CD14-positive monocyte (primary cell): ENCODE data around the gene BLM. TPM values are rescaled to one million over a fixed set of nuclear protein-coding genes. Genes with fewer than 3 reads are reported as not detected.
A peak's percentile ranks its signal among the peaks of the same experiment; 100 is the strongest.

Experiments used
- DNase-seq, 3 donors: peaks; one replicate each; pipeline ENCODE4 v3.0.0-alpha.2; 2011 to 2022
- H2AFZ ChIP-seq: 2 replicates; pipeline ENCODE4 v1.6.0; 2012; ENCODE audit warnings: mild to moderate bottlenecking, low read depth, low read length, inconsistent platforms; ENCODE audit not compliant: insufficient read depth, poor library complexity, severe bottlenecking
- H3K27ac ChIP-seq, 2 donors: 1 replicate in 1 of 2; 2 replicates in 1 of 2; pipeline ENCODE4 v1.5.1; 2012 to 2013; ENCODE audit warnings: low read length in 2 of 2, control low read depth in 1 of 2, inconsistent platforms in 1 of 2, low read depth in 1 of 2, mild to moderate bottlenecking in 1 of 2
- H3K27me3 ChIP-seq, 2 donors: one replicate each; pipeline versions ENCODE4 v1.6.0 to v1.6.1; 2011 to 2013; ENCODE audit warnings: low read length in 2 of 2; ENCODE audit not compliant: control insufficient read depth in 2 of 2, insufficient read depth in 2 of 2
- H3K36me3 ChIP-seq, 2 donors: replicated peaks in 1 of 2; 1 replicate in 1 of 2; 2 replicates in 1 of 2; pipeline versions ENCODE4 v1.5.1 to v1.6.1; 2012 to 2013; ENCODE audit warnings: low read length in 2 of 2, control low read depth in 1 of 2, inconsistent platforms in 1 of 2, mild to moderate bottlenecking in 1 of 2; ENCODE audit not compliant: insufficient read depth in 2 of 2, control insufficient read depth in 1 of 2
- H3K4me1 ChIP-seq, 2 donors: 1 replicate in 1 of 2; 2 replicates in 1 of 2; pipeline versions ENCODE4 v1.5.1 to v1.6.1; 2012 to 2013; ENCODE audit warnings: low read length in 2 of 2, control low read depth in 1 of 2, inconsistent platforms in 1 of 2, mild to moderate bottlenecking in 1 of 2, moderate library complexity in 1 of 2; ENCODE audit not compliant: insufficient read depth in 2 of 2, control insufficient read depth in 1 of 2
- H3K4me2 ChIP-seq: replicated peaks from 2 replicates; pipeline ENCODE3; 2012; ENCODE audit warnings: low read length, moderate library complexity, mild to moderate bottlenecking; ENCODE audit not compliant: poor library complexity, severe bottlenecking; ENCODE audit errors: extremely low read depth
- H3K4me3 ChIP-seq, 3 experiments: fragments of 200-600 bp in 1 of 3; sonication (generic) in 1 of 3; replicated peaks in 1 of 3; 1 replicate in 2 of 3; 2 replicates in 1 of 3; pipeline ENCODE4 v1.5.1; 2011 to 2013; ENCODE audit warnings: low read length in 3 of 3, mild to moderate bottlenecking in 3 of 3, control low read depth in 2 of 3, low read depth in 2 of 3, inconsistent platforms in 1 of 3, moderate library complexity in 1 of 3
- H3K79me2 ChIP-seq: 2 replicates; pipeline ENCODE4 v1.6.0; 2012; ENCODE audit warnings: mild to moderate bottlenecking, control low read depth, inconsistent platforms, low read length, moderate library complexity; ENCODE audit not compliant: insufficient read depth
- H3K9ac ChIP-seq: 2 replicates; pipeline ENCODE4 v1.6.0; 2017; ENCODE audit warnings: low read length, mild to moderate bottlenecking; ENCODE audit not compliant: insufficient read depth, poor library complexity, severe bottlenecking
- H3K9me3 ChIP-seq, 2 donors: replicated peaks in 1 of 2; 1 replicate in 1 of 2; 2 replicates in 1 of 2; pipeline versions ENCODE4 v1.5.1 to v1.6.1; 2012 to 2013; ENCODE audit warnings: low read length in 2 of 2, control low read depth in 1 of 2; ENCODE audit not compliant: control insufficient read depth in 1 of 2, insufficient read depth in 1 of 2
- H4K20me1 ChIP-seq: 2 replicates; pipeline ENCODE4 v1.6.0; 2012; ENCODE audit warnings: mild to moderate bottlenecking, low read length, control low read depth, moderate library complexity; ENCODE audit not compliant: insufficient read depth
- H3K27ac Mint-ChIP-seq, 7 donors: one replicate each; pipeline ENCODE4 v1.8.0; 2020; ENCODE audit warnings: mild to moderate bottlenecking in 7 of 7, mixed read lengths in 7 of 7, moderate library complexity in 6 of 7, inconsistent platforms in 2 of 7
- H3K27me3 Mint-ChIP-seq, 3 donors: one replicate each; pipeline ENCODE4 v1.8.0; 2021 to 2022; ENCODE audit warnings: low read depth in 3 of 3, mild to moderate bottlenecking in 3 of 3, mixed read lengths in 3 of 3, moderate library complexity in 3 of 3, inconsistent platforms in 1 of 3
- H3K36me3 Mint-ChIP-seq, 2 donors: one replicate each; pipeline ENCODE4 v1.8.0; 2020; ENCODE audit warnings: mixed read lengths in 2 of 2, inconsistent platforms in 1 of 2, mild to moderate bottlenecking in 1 of 2
- H3K4me1 Mint-ChIP-seq: one replicate; pipeline ENCODE4 v1.8.0; 2020; ENCODE audit warnings: mild to moderate bottlenecking, mixed read lengths
- H3K4me3 Mint-ChIP-seq, 2 donors: one replicate each; pipeline ENCODE4 v1.8.0; 2020; ENCODE audit warnings: mild to moderate bottlenecking in 2 of 2, mixed read lengths in 2 of 2, moderate library complexity in 1 of 2
- H3K9me3 Mint-ChIP-seq, 7 donors: one replicate each; pipeline ENCODE4 v1.8.0; 2020 to 2022; ENCODE audit warnings: mixed read lengths in 7 of 7, mild to moderate bottlenecking in 6 of 7, moderate library complexity in 6 of 7, inconsistent platforms in 2 of 7
- whole genome bisulfite sequencing: methylation state at CpG from one replicate; pipeline ENCODE4 v1.1.5; 2013; ENCODE audit warnings: missing lambda C conversion rate; ENCODE audit not compliant: insufficient coverage; 5-methylcytosine and 5-hydroxymethylcytosine counted together
- intact Hi-C, 2 donors: fragments of 100-400 bp; cut with micrococcal nuclease; formaldehyde crosslinking; loops; one replicate each; pipeline versions ENCODE4 v1.15.0 to v1.15.1; 2023
- polyA plus RNA-seq, 3 donors: library from polyadenylated mRNA; depleted of rRNA in 1 of 3; unstranded in 2 of 3; stranded (reverse) in 1 of 3; fragments of 300-500 nt in 2 of 3; fragments of >200 nt in 1 of 3; fragmentation: Illumina TruSeq in 2 of 3; gene quantifications; 1 replicate in 2 of 3; 2 replicates in 1 of 3; pipeline ENCODE4 v1.2.3, GENCODE V29; 2012 to 2021
- TF ChIP-seq, protein P1 (sequence below): fragments of 200-600 bp; IDR thresholded peaks from one replicate; pipeline ENCODE4 v1.8.0; 2022; ENCODE audit warnings: antibody characterized with exemption, mild to moderate bottlenecking

The BLM gene
- polyA plus RNA-seq, 3 donors: 0.69 to 2.3 (median 1.2) TPM

DNA sequence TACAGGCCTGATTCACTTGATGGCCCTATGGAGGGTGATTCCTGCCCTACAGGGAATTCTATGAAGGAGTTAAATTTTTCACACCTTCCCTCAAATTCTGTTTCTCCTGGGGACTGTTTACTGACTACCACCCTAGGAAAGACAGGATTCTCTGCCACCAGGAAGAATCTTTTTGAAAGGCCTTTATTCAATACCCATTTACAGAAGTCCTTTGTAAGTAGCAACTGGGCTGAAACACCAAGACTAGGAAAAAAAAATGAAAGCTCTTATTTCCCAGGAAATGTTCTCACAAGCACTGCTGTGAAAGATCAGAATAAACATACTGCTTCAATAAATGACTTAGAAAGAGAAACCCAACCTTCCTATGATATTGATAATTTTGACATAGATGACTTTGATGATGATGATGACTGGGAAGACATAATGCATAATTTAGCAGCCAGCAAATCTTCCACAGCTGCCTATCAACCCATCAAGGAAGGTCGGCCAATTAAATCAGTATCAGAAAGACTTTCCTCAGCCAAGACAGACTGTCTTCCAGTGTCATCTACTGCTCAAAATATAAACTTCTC, 43.6 kb downstream of the BLM start:
- no CpG with 5 or more reads among the region's 1 CpG for WGBS

DNA sequence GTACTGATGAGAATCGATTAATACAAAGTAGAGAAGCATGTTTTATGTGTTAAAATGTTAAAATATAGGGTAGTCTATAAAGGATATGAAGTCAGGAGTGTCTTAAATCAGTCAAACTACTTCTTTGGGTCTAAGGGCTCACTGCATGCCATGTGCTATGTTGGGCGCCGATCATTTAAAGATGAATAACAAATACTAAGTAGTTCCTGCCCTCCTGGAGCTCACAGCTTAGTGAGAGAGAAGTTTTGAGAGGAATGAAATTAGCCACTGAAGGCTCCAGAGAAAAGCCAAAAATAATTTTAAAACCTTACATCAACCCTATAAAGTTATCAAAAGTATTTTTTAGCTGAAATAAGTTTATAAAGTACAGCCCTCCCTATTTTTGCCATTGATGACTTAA, 44.5 kb downstream of the BLM start:
- H3K9ac ChIP-seq: no peak overlapping the region
- H3K36me3 Mint-ChIP-seq: peaks cover 7 to 27% of the 10 kb centered on the region in 2 donors
- H2AFZ ChIP-seq: no peak overlapping the region
- H3K27ac Mint-ChIP-seq: peak overlapping the region; percentile 80 to 96 (median 90)
- peaks cover 16 to 21% of the 10 kb centered on the region in 2 donors for H3K4me1 ChIP-seq
- no peaks in the 10 kb centered on the region for H4K20me1 ChIP-seq
- H3K4me3 Mint-ChIP-seq: peak overlapping the region in 1 of 2 donors; percentile 74
- H3K27me3 Mint-ChIP-seq: peaks cover 0 to 1% (median 0%) of the 10 kb centered on the region in 3 donors
- no peaks in the 10 kb centered on the region for H3K9me3 ChIP-seq
- intact Hi-C loops: loop anchor here (5.0 to 10.0 kb wide), 2 partner anchors 47 to 111 kb away; partner anchors contain the start of gene BLM (in 2 of the 2)
- no CpG with 5 or more reads among the region's 3 CpGs for WGBS
- H3K9me3 Mint-ChIP-seq: no peaks in the 10 kb centered on the region
- H3K79me2 ChIP-seq: no peaks in the 10 kb centered on the region
- H3K36me3 ChIP-seq: no peaks in the 10 kb centered on the region
- TF ChIP-seq, protein P1, sequence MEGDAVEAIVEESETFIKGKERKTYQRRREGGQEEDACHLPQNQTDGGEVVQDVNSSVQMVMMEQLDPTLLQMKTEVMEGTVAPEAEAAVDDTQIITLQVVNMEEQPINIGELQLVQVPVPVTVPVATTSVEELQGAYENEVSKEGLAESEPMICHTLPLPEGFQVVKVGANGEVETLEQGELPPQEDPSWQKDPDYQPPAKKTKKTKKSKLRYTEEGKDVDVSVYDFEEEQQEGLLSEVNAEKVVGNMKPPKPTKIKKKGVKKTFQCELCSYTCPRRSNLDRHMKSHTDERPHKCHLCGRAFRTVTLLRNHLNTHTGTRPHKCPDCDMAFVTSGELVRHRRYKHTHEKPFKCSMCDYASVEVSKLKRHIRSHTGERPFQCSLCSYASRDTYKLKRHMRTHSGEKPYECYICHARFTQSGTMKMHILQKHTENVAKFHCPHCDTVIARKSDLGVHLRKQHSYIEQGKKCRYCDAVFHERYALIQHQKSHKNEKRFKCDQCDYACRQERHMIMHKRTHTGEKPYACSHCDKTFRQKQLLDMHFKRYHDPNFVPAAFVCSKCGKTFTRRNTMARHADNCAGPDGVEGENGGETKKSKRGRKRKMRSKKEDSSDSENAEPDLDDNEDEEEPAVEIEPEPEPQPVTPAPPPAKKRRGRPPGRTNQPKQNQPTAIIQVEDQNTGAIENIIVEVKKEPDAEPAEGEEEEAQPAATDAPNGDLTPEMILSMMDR: no peak
- H3K4me2 ChIP-seq: peak overlapping the region; percentile 46
- no peaks in the 10 kb centered on the region for H3K27me3 ChIP-seq
- peak overlapping the region in 1 of 3 experiments; percentile 23 for H3K4me3 ChIP-seq
- peaks cover 28% of the 10 kb centered on the region for H3K4me1 Mint-ChIP-seq
- DNase-seq: no peak
- H3K27ac ChIP-seq: peak overlapping the region; percentile 34 to 79

More for the DNA sequence above, 43.6 kb downstream of the BLM start:
- H2AFZ ChIP-seq: no peak overlapping the region
- H3K9me3 Mint-ChIP-seq: no peaks in the 10 kb centered on the region
- H3K4me3 ChIP-seq: no peak overlapping the region
- DNase-seq: no peak
- H3K36me3 ChIP-seq: peaks cover 0 to 3% of the 10 kb centered on the region in 2 donors
- peaks cover 0 to 1% (median 0%) of the 10 kb centered on the region in 3 donors for H3K27me3 Mint-ChIP-seq
- TF ChIP-seq, protein P1: no peak
- H3K79me2 ChIP-seq: no peaks in the 10 kb centered on the region
- H3K27me3 ChIP-seq: no peaks in the 10 kb centered on the region
- peaks cover 8 to 26% of the 10 kb centered on the region in 2 donors for H3K36me3 Mint-ChIP-seq
- no peaks in the 10 kb centered on the region for H4K20me1 ChIP-seq
- H3K4me3 Mint-ChIP-seq: no peak overlapping the region
- peaks cover 16 to 21% of the 10 kb centered on the region in 2 donors for H3K4me1 ChIP-seq
- no peak overlapping the region for H3K9ac ChIP-seq
- peak overlapping the region in 4 of 7 donors; percentile 16 to 65 (median 52) for H3K27ac Mint-ChIP-seq
- no peak overlapping the region for H3K4me2 ChIP-seq
- intact Hi-C loops: loop anchor here (5.0 to 10.0 kb wide), 2 partner anchors 46 to 112 kb away; partner anchors contain the start of gene BLM (in 2 of the 2)
- peak overlapping the region in 1 of 2 donors; percentile 79 for H3K27ac ChIP-seq
- H3K4me1 Mint-ChIP-seq: peaks cover 28% of the 10 kb centered on the region
- no peaks in the 10 kb centered on the region for H3K9me3 ChIP-seq
